Measurements from ENCODE around the gene ANO1.

Gene ANO1

GRCh38 chr11:70167723-70168404 is 89.7 kb downstream of the ANO1 start:
- no peaks in the 10 kb centered on the region for H3K36me3 ChIP-seq (ENCODE audit: control insufficient read depth, low read length)
- no peaks in the 10 kb centered on the region for H3K27me3 ChIP-seq (ENCODE audit: control insufficient read depth, low read length)
- no peaks in the 10 kb centered on the region for H3K79me2 ChIP-seq (ENCODE audit: control insufficient read depth, low read length)
- H3K4me2 ChIP-seq (ENCODE audit: low read length), result no peak overlapping the region
- H4K20me1 ChIP-seq (ENCODE audit: control insufficient read depth, insufficient read depth, low read depth, low read length), result no peaks in the 10 kb centered on the region
- H3K9me2 ChIP-seq (replicated peaks; ENCODE audit: control insufficient read depth, low read length), result no peaks in the 10 kb centered on the region
- no peaks in the 10 kb centered on the region for H3K9me3 ChIP-seq (ENCODE audit: control insufficient read depth, insufficient read depth, low read length)
- H3K4me1 ChIP-seq (ENCODE audit: control insufficient read depth, low read length), result no peaks in the 10 kb centered on the region
- H3K4me3 ChIP-seq (ENCODE audit: low read length), result no peak overlapping the region
- no peaks in the 10 kb centered on the region for H3F3A ChIP-seq (ENCODE audit: control insufficient read depth, insufficient read depth)
- no peak overlapping the region for H3K27ac ChIP-seq (ENCODE audit: low read depth, low read length)
- no peak for TF ChIP-seq CTCF (IDR thresholded peaks at IDR 0.05; ENCODE audit: low read depth, low read length, poor library complexity, severe bottlenecking)
- no peak for TF ChIP-seq EZH2phosphoT487 (IDR thresholded peaks at IDR 0.05; ENCODE audit: borderline replicate concordance, low read length)

DNA sequence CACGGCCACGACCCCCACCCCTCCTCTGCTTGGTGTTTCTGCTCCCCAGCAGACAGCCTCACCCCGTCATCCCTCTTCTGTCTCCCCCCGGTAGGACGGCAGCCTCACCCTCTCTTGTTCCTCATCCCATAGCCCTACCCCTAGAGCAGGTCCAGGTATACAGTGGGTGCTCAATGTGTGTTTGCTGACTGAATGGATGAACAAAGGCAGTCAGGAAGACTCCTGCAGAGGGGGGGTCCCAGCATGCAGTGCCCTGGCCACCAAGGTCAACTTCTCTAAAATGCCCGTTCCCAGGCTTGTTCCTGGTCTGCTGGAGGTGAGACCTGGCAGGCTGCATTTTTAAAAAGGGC is 90.3 kb downstream of the ANO1 start:
- no peaks in the 10 kb centered on the region for H3K9me3 ChIP-seq (ENCODE audit: control insufficient read depth, insufficient read depth, low read length)
- no peak overlapping the region for H3K27ac ChIP-seq (ENCODE audit: low read depth, low read length)
- no peaks in the 10 kb centered on the region for H3K36me3 ChIP-seq (ENCODE audit: control insufficient read depth, low read length)
- H3K4me1 ChIP-seq (ENCODE audit: control insufficient read depth, low read length), result no peaks in the 10 kb centered on the region
- H3K27me3 ChIP-seq (ENCODE audit: control insufficient read depth, low read length), result no peaks in the 10 kb centered on the region
- H4K20me1 ChIP-seq (ENCODE audit: control insufficient read depth, insufficient read depth, low read depth, low read length), result no peaks in the 10 kb centered on the region
- no peak for TF ChIP-seq EZH2phosphoT487 (IDR thresholded peaks at IDR 0.05; ENCODE audit: borderline replicate concordance, low read length)
- H3K9me2 ChIP-seq (replicated peaks; ENCODE audit: control insufficient read depth, low read length), result no peaks in the 10 kb centered on the region
- no peak overlapping the region for H3K4me3 ChIP-seq (ENCODE audit: low read length)
- H3K4me2 ChIP-seq (ENCODE audit: low read length), result no peak overlapping the region
- no peaks in the 10 kb centered on the region for H3K79me2 ChIP-seq (ENCODE audit: control insufficient read depth, low read length)
- no peaks in the 10 kb centered on the region for H3F3A ChIP-seq (ENCODE audit: control insufficient read depth, insufficient read depth)

DNA sequence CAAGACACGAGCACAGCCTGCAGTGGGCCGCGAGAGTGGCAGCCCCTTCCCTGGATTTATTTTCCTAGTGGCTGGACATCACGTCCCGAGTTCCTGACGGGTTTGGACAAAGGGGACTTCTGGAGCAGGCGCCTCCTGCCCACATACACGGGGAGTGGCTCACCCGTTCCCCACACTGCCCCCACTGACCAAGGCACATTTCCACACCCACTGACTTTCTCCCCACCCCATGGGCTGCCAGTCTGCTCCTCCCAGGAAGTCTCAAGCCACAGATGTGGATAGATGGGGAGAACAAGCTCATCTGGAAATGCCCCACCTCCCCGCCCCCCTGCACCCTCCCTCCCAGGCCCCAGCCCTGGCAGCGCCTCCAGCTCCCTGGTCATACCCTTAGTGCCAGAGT is 91.0 kb downstream of the ANO1 start:
- no peaks in the 10 kb centered on the region for H3K79me2 ChIP-seq (ENCODE audit: control insufficient read depth, low read length)
- no peak overlapping the region for H3K4me2 ChIP-seq (ENCODE audit: low read length)
- no peaks in the 10 kb centered on the region for H3K27me3 ChIP-seq (ENCODE audit: control insufficient read depth, low read length)
- no peaks in the 10 kb centered on the region for H3F3A ChIP-seq (ENCODE audit: control insufficient read depth, insufficient read depth)
- no peak overlapping the region for H3K4me3 ChIP-seq (ENCODE audit: low read length)
- H3K4me1 ChIP-seq (ENCODE audit: control insufficient read depth, low read length), result no peaks in the 10 kb centered on the region
- no peaks in the 10 kb centered on the region for H3K36me3 ChIP-seq (ENCODE audit: control insufficient read depth, low read length)
- H3K9me2 ChIP-seq (replicated peaks; ENCODE audit: control insufficient read depth, low read length), result no peaks in the 10 kb centered on the region
- no peaks in the 10 kb centered on the region for H3K9me3 ChIP-seq (ENCODE audit: control insufficient read depth, insufficient read depth, low read length)
- TF ChIP-seq EZH2phosphoT487 (IDR thresholded peaks at IDR 0.05; ENCODE audit: borderline replicate concordance, low read length), result no peak
- no peak for TF ChIP-seq CTCF (IDR thresholded peaks at IDR 0.05; ENCODE audit: low read depth, low read length, poor library complexity, severe bottlenecking)
- no peak overlapping the region for H3K27ac ChIP-seq (ENCODE audit: low read depth, low read length)
- no peaks in the 10 kb centered on the region for H4K20me1 ChIP-seq (ENCODE audit: control insufficient read depth, insufficient read depth, low read depth, low read length)

GRCh38 chr11:70169632-70170031 is 91.5 kb downstream of the ANO1 start:
- H3K27me3 ChIP-seq (ENCODE audit: control insufficient read depth, low read length), result no peaks in the 10 kb centered on the region
- H3K4me1 ChIP-seq (ENCODE audit: control insufficient read depth, low read length), result no peaks in the 10 kb centered on the region
- no peak overlapping the region for H3K4me3 ChIP-seq (ENCODE audit: low read length)
- H3K4me2 ChIP-seq (ENCODE audit: low read length), result no peak overlapping the region
- no peaks in the 10 kb centered on the region for H3K36me3 ChIP-seq (ENCODE audit: control insufficient read depth, low read length)
- TF ChIP-seq EZH2phosphoT487 (IDR thresholded peaks at IDR 0.05; ENCODE audit: borderline replicate concordance, low read length), result no peak
- TF ChIP-seq CTCF (IDR thresholded peaks at IDR 0.05; ENCODE audit: low read depth, low read length, poor library complexity, severe bottlenecking), result no peak
- H3K9me3 ChIP-seq (ENCODE audit: control insufficient read depth, insufficient read depth, low read length), result no peaks in the 10 kb centered on the region
- H3K9me2 ChIP-seq (replicated peaks; ENCODE audit: control insufficient read depth, low read length), result no peaks in the 10 kb centered on the region
- H4K20me1 ChIP-seq (ENCODE audit: control insufficient read depth, insufficient read depth, low read depth, low read length), result no peaks in the 10 kb centered on the region
- no peak overlapping the region for H3K27ac ChIP-seq (ENCODE audit: low read depth, low read length)
- no peaks in the 10 kb centered on the region for H3K79me2 ChIP-seq (ENCODE audit: control insufficient read depth, low read length)
- H3F3A ChIP-seq (ENCODE audit: control insufficient read depth, insufficient read depth), result no peaks in the 10 kb centered on the region
